ENCODE data around the gene TGFBR2. TPM values are rescaled to one million over a fixed set of nuclear protein-coding genes. Genes with fewer than 3 reads are reported as not detected.

TGFBR2 gene
- total and polyA plus RNA-seq, 2 of the 13 experiments (the other 11 are each of a cell fraction or from before 2014, with no cell fraction given) = 82.2 to 187 TPM

GRCh38 chr3:30609930-30610701 lies 3.7 kb downstream of the TGFBR2 start (continued):
- 0 out of 4 replicates have a peak, but pooled peaks of 1 of the 2 experiments have one; percentile 19 for TF ChIP-seq REST (IDR thresholded peaks at IDR 0.05; ENCODE audit: borderline replicate concordance in 1 of 2, low read depth in 1 of 2, low read length in 2 of 2)
- TF ChIP-seq POLR2A (IDR thresholded peaks at IDR 0.05; ENCODE audit: insufficient read depth in 1 of 2, low read depth in 2 of 2, low read length in 2 of 2) = 0 out of 4 replicates have a peak, but pooled peaks of 1 of the 2 experiments have one; percentile 31
- TF ChIP-seq HDAC2 (CRISPR knock-in tag; IDR thresholded peaks at IDR 0.05) = 0 out of 2 replicates have a peak, but pooled peaks have one; percentile 10
- 0 out of 2 replicates have a peak, but pooled peaks have one; percentile 5 for TF ChIP-seq PHF8 (CRISPR knock-in tag; IDR thresholded peaks at IDR 0.05)
- no peak for TF ChIP-seq KDM6A (CRISPR knock-in tag; IDR thresholded peaks at IDR 0.05; ENCODE audit: low read depth)
- TF ChIP-seq, protein P1, sequence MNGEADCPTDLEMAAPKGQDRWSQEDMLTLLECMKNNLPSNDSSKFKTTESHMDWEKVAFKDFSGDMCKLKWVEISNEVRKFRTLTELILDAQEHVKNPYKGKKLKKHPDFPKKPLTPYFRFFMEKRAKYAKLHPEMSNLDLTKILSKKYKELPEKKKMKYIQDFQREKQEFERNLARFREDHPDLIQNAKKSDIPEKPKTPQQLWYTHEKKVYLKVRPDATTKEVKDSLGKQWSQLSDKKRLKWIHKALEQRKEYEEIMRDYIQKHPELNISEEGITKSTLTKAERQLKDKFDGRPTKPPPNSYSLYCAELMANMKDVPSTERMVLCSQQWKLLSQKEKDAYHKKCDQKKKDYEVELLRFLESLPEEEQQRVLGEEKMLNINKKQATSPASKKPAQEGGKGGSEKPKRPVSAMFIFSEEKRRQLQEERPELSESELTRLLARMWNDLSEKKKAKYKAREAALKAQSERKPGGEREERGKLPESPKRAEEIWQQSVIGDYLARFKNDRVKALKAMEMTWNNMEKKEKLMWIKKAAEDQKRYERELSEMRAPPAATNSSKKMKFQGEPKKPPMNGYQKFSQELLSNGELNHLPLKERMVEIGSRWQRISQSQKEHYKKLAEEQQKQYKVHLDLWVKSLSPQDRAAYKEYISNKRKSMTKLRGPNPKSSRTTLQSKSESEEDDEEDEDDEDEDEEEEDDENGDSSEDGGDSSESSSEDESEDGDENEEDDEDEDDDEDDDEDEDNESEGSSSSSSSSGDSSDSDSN (CRISPR knock-in tag; IDR thresholded peaks at IDR 0.05) = 0 out of 2 replicates have a peak, but pooled peaks have one; percentile 16
- peak; percentile 26 for TF ChIP-seq RBM22 (optimal IDR thresholded peaks at IDR 0.05; ENCODE audit: low read length)
- TF ChIP-seq DNMT3B (CRISPR knock-in tag; conservative IDR thresholded peaks at IDR 0.05) = 0 out of 2 replicates have a peak, but pooled peaks have one; percentile 65
- no peak for TF ChIP-seq MXD3 (CRISPR knock-in tag; IDR thresholded peaks at IDR 0.05)
- TF ChIP-seq, protein P2, sequence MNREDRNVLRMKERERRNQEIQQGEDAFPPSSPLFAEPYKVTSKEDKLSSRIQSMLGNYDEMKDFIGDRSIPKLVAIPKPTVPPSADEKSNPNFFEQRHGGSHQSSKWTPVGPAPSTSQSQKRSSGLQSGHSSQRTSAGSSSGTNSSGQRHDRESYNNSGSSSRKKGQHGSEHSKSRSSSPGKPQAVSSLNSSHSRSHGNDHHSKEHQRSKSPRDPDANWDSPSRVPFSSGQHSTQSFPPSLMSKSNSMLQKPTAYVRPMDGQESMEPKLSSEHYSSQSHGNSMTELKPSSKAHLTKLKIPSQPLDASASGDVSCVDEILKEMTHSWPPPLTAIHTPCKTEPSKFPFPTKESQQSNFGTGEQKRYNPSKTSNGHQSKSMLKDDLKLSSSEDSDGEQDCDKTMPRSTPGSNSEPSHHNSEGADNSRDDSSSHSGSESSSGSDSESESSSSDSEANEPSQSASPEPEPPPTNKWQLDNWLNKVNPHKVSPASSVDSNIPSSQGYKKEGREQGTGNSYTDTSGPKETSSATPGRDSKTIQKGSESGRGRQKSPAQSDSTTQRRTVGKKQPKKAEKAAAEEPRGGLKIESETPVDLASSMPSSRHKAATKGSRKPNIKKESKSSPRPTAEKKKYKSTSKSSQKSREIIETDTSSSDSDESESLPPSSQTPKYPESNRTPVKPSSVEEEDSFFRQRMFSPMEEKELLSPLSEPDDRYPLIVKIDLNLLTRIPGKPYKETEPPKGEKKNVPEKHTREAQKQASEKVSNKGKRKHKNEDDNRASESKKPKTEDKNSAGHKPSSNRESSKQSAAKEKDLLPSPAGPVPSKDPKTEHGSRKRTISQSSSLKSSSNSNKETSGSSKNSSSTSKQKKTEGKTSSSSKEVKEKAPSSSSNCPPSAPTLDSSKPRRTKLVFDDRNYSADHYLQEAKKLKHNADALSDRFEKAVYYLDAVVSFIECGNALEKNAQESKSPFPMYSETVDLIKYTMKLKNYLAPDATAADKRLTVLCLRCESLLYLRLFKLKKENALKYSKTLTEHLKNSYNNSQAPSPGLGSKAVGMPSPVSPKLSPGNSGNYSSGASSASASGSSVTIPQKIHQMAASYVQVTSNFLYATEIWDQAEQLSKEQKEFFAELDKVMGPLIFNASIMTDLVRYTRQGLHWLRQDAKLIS (CRISPR knock-in tag; IDR thresholded peaks at IDR 0.05) = 0 out of 2 replicates have a peak, but pooled peaks have one; percentile 83

Measured in HepG2 (cell line).